ENCODE data around the gene NUDT17. TPM values are rescaled to one million over a fixed set of nuclear protein-coding genes. Genes with fewer than 3 reads are reported as not detected.

NUDT17 gene
- total and polyA plus RNA-seq, 9 of the 15 experiments (the other 6 are each of a cell fraction or from before 2014, with no cell fraction given), result 2.1 to 10.0 (median 6.1) TPM

- 0 out of 2 replicates have a peak, but pooled peaks have one; percentile 39 for TF ChIP-seq REST (IDR thresholded peaks at IDR 0.05; ENCODE audit: borderline replicate concordance)
- no peak for TF ChIP-seq REST (CRISPR knock-in tag; IDR thresholded peaks at IDR 0.05; ENCODE audit: low read depth)
- no peak for TF ChIP-seq TEAD1 (CRISPR knock-in tag; IDR thresholded peaks at IDR 0.05)
- no peak for TF ChIP-seq KHSRP (IDR thresholded peaks at IDR 0.05)
- no peak for TF ChIP-seq KDM5B (IDR thresholded peaks at IDR 0.05; ENCODE audit: insufficient replicate concordance, low read depth, low read length)
- no peak for TF ChIP-seq ZNF239 (CRISPR knock-in tag; IDR thresholded peaks at IDR 0.05)
- no peak for TF ChIP-seq ZNF165 (CRISPR knock-in tag; IDR thresholded peaks at IDR 0.05; ENCODE audit: borderline replicate concordance)
- TF ChIP-seq ZNF3 (CRISPR knock-in tag; IDR thresholded peaks at IDR 0.05), result no peak
- TF ChIP-seq ZNF639 (CRISPR knock-in tag; conservative IDR thresholded peaks at IDR 0.05 in 1 of 2, IDR thresholded peaks at IDR 0.05 in 1 of 2), result no peak
- TF ChIP-seq FOXA3 (CRISPR knock-in tag; conservative IDR thresholded peaks at IDR 0.05 in 1 of 2, IDR thresholded peaks at IDR 0.05 in 1 of 2), result peak in 1 of 2 experiments; percentile 19; a peak in 1 of 4 replicates
- 0 out of 6 replicates have a peak, but pooled peaks of 1 of the 3 experiments have one; percentile 6 for TF ChIP-seq ZBTB11 (CRISPR knock-in tag; IDR thresholded peaks at IDR 0.05)
- TF ChIP-seq FOXK2 (conservative IDR thresholded peaks at IDR 0.05 in 1 of 2, IDR thresholded peaks at IDR 0.05 in 1 of 2; ENCODE audit: low read depth in 2 of 2), result peak in 1 of 2 experiments; percentile 34; a peak in 2 of 4 replicates
- TF ChIP-seq ZBTB7A (IDR thresholded peaks at IDR 0.05; ENCODE audit: borderline replicate concordance, control insufficient read depth, low read depth, low read length), result peak; percentile 99
- no peak for TF ChIP-seq ZNF77 (CRISPR knock-in tag; IDR thresholded peaks at IDR 0.05)
These were observed 777 bp downstream of the NUDT17 start (continued) for GRCh38 chr1:145846201-145846612.
